IMR-90 (cell line): Measurements from ENCODE around the gene PPP5C. TPM values are rescaled to one million over a fixed set of nuclear protein-coding genes. Genes with fewer than 3 reads are reported as not detected.

Source experiments
- ATAC-seq: fragments of 200-7000 bp; cut with Tn5 transposase; 2 replicates; pipeline ENCODE4 v1.9.1; 2020; ENCODE audit warnings: low read depth, mild to moderate bottlenecking, moderate library complexity
- BruUV-seq: library from RNA; stranded (reverse); fragments of 400-500 nt; replicated peaks from 2 replicates; lab custom pipeline; 2021; lab: Mats Ljungman, UMichigan
- CTCF ChIA-PET: fragments of 300-600 bp; formaldehyde crosslinking; extraction: SDS; loops from one replicate; lab custom pipeline; 2021; ENCODE audit warnings: antibody characterized with exemption; lab: Yijun Ruan, JAX
- POLR2A ChIA-PET: fragments of 300-600 bp; sonication (Branson Sonifier 250); formaldehyde crosslinking; loops from one replicate; lab custom pipeline; 2022; ENCODE audit warnings: antibody characterized with exemption; ENCODE audit not compliant: unreplicated experiment; lab: Charles Lee
- DNase-seq: peaks from one replicate; pipeline ENCODE4 v3.0.0; 2013
- H2AFZ ChIP-seq: replicated peaks from 2 replicates; pipeline ENCODE3; 2013; ENCODE audit warnings: low read length, mild to moderate bottlenecking; ENCODE audit not compliant: poor library complexity
- H2AK5ac ChIP-seq: 2 replicates; pipeline ENCODE4 v1.6.1; 2013; ENCODE audit warnings: low read depth, low read length, inconsistent platforms
- H2AK9ac ChIP-seq: replicated peaks from 2 replicates; pipeline ENCODE3; 2013; ENCODE audit warnings: mild to moderate bottlenecking, low read depth, low read length, moderate library complexity; ENCODE audit not compliant: poor library complexity
- H2BK120ac ChIP-seq: 2 replicates; pipeline ENCODE4 v1.6.1; 2013; ENCODE audit warnings: low read depth, low read length, inconsistent platforms
- H2BK15ac ChIP-seq: 3 replicates; pipeline ENCODE4 v1.6.1; 2013; ENCODE audit warnings: low read depth, low read length, inconsistent platforms
- H2BK20ac ChIP-seq: 2 replicates; pipeline ENCODE4 v1.6.1; 2013; ENCODE audit warnings: low read depth, mild to moderate bottlenecking, inconsistent platforms, low read length, moderate library complexity
- H2BK5ac ChIP-seq: 2 replicates; pipeline ENCODE4 v1.6.1; 2013; ENCODE audit warnings: mild to moderate bottlenecking, low read depth, low read length, inconsistent platforms; ENCODE audit not compliant: poor library complexity, severe bottlenecking
- H3K14ac ChIP-seq: replicated peaks from 2 replicates; pipeline ENCODE4 v1.6.1; 2013; ENCODE audit warnings: low read depth, low read length, inconsistent platforms
- H3K18ac ChIP-seq: 2 replicates; pipeline ENCODE4 v1.6.1; 2013; ENCODE audit warnings: low read depth, low read length, control low read depth
- H3K23ac ChIP-seq: 2 replicates; pipeline ENCODE4 v1.6.1; 2013; ENCODE audit warnings: low read depth, low read length, inconsistent platforms
- H3K27ac ChIP-seq: 2 replicates; pipeline ENCODE4 v1.5.1; 2013; ENCODE audit warnings: mild to moderate bottlenecking, control low read depth, low read length; ENCODE audit not compliant: insufficient read depth
- H3K27me3 ChIP-seq: 2 replicates; pipeline ENCODE4 v1.6.1; 2013; ENCODE audit warnings: low read length; ENCODE audit not compliant: control insufficient read depth, insufficient read depth
- H3K36me3 ChIP-seq: 2 replicates; pipeline ENCODE4 v1.6.1; 2013; ENCODE audit warnings: low read length, mixed read lengths; ENCODE audit not compliant: control insufficient read depth, insufficient read depth
- H3K4ac ChIP-seq: 2 replicates; pipeline ENCODE4 v1.6.1; 2013; ENCODE audit warnings: low read depth, low read length, inconsistent platforms
- H3K4me1 ChIP-seq: 2 replicates; pipeline ENCODE4 v1.6.1; 2013; ENCODE audit warnings: low read length, mixed read lengths; ENCODE audit not compliant: control insufficient read depth, insufficient read depth
- H3K4me2 ChIP-seq: 2 replicates; pipeline ENCODE4 v1.6.1; 2013; ENCODE audit warnings: low read depth, mild to moderate bottlenecking, control low read depth, low read length, moderate library complexity
- H3K4me3 ChIP-seq: 2 replicates; pipeline ENCODE4 v1.5.1; 2013; ENCODE audit warnings: low read depth, mild to moderate bottlenecking, control low read depth, low read length, moderate library complexity; ENCODE audit not compliant: insufficient read depth
- H3K56ac ChIP-seq: 2 replicates; pipeline ENCODE4 v1.6.1; 2013; ENCODE audit warnings: low read length, inconsistent platforms; ENCODE audit not compliant: insufficient read depth; ENCODE audit errors: extremely low read depth
- H3K79me1 ChIP-seq, 2 experiments: 2 replicates each; pipeline ENCODE4 v1.6.1; 2013; ENCODE audit warnings: low read length in 2 of 2, inconsistent platforms in 1 of 2, low read depth in 1 of 2
- H3K9ac ChIP-seq: 2 replicates; pipeline ENCODE4 v1.6.1; 2013; ENCODE audit warnings: low read depth, low read length, control low read depth
- H3K9me1 ChIP-seq: 2 replicates; pipeline ENCODE4 v1.6.1; 2013; ENCODE audit warnings: low read length, inconsistent platforms; ENCODE audit not compliant: insufficient read depth
- H3K9me3 ChIP-seq: 2 replicates; pipeline ENCODE4 v1.6.1; 2013; ENCODE audit warnings: low read length; ENCODE audit not compliant: control insufficient read depth, insufficient read depth
- H4K20me1 ChIP-seq: 2 replicates; pipeline ENCODE4 v1.6.1; 2013; ENCODE audit warnings: low read length, inconsistent platforms; ENCODE audit not compliant: insufficient read depth
- H4K5ac ChIP-seq: 2 replicates; pipeline ENCODE4 v1.6.1; 2013; ENCODE audit warnings: mild to moderate bottlenecking, low read depth, low read length, control low read depth
- H4K8ac ChIP-seq, 2 experiments: 2 replicates each; pipeline ENCODE4 v1.6.1; 2013; ENCODE audit warnings: low read depth in 2 of 2, low read length in 2 of 2, control low read depth in 1 of 2, inconsistent platforms in 1 of 2
- H4K91ac ChIP-seq: 2 replicates; pipeline ENCODE4 v1.6.1; 2013; ENCODE audit warnings: low read depth, low read length, inconsistent platforms; ENCODE audit not compliant: insufficient read depth
- MAFK ChIP-seq: IDR thresholded peaks from 2 replicates; pipeline ENCODE4 v1.6.1; 2012; ENCODE audit warnings: low read depth, low read length, improper control_type of control experiment
- RCOR1 ChIP-seq: IDR thresholded peaks from 2 replicates; pipeline ENCODE4 v1.6.1; 2012; ENCODE audit warnings: mild to moderate bottlenecking, low read length, improper control_type of control experiment; ENCODE audit not compliant: insufficient replicate concordance
- USF2 ChIP-seq: fragments of 150-350 bp; IDR thresholded peaks from 2 replicates; pipeline ENCODE4 v1.6.1; 2017; ENCODE audit warnings: mild to moderate bottlenecking, antibody characterized with exemption, low read length, low read depth
- WGBS, 2 experiments: methylation state at CpG; one replicate each; pipeline versions ENCODE4 v1.1.5 to v1.1.7; 2013; ENCODE audit warnings: missing lambda C conversion rate in 2 of 2; ENCODE audit not compliant: insufficient read length in 1 of 2; ENCODE audit errors: extremely low coverage in 2 of 2; 5-methylcytosine and 5-hydroxymethylcytosine counted together
- dilution Hi-C: fragments of 300-500 bp; cut with HindIII; formaldehyde crosslinking; loops from one replicate; pipeline ENCODE4 v1.14.3; 2018; ENCODE audit warnings: low sequenced_read_pairs; ENCODE audit not compliant: unreplicated experiment
- in situ Hi-C: fragments of 300-500 bp; cut with MboI; formaldehyde crosslinking; loops from 3 replicates; pipeline ENCODE4 v1.14.3; 2019; ENCODE audit warnings: low sequenced_read_pairs, inconsistent platforms, mixed read lengths
- intact Hi-C: fragments of 100-400 bp; cut with micrococcal nuclease; formaldehyde crosslinking; loops from 2 replicates; pipeline ENCODE4 v1.10.0; 2022
- polyA plus RNA-seq, 3 experiments: library from polyadenylated mRNA; depleted of rRNA; stranded (reverse); fragments of >200 nt; gene quantifications; 2 replicates each; pipeline ENCODE4 v1.2.3, GENCODE V29; 2012; ENCODE audit warnings: low replicate concordance in 1 of 3
- total RNA-seq: library from RNA; depleted of rRNA; stranded (reverse); fragments of >200 nt; gene quantifications from 2 replicates; pipeline ENCODE4 v1.2.3, GENCODE V29; 2012

PPP5C gene
- total and polyA plus RNA-seq, 2 of the 4 experiments (the other 2 are of a cell fraction): 80.5 to 128 TPM

DNA sequence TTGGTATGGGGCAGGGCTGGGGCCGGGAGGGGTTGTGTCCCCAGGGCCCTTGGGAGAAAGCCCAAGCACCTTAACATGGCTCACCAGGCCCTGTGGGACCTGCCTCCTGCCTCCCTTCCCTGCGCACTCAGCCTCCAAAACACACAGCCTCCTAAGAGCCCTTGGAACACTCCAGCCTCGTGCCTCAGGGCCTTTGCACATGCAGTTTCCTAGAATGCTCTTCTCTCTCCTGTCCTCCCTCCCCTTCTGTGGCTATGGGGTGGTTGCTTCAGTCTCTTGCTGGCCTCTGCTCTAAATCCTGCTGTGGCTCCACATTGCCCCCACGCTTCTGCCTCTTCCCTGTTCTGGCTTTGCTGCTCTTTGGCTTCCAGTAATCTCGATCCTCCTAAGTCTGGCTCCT lies 26.3 kb upstream of the PPP5C start:
- no peaks in the 10 kb centered on the region; the same call in none of the 2 replicates for H3K9me3 ChIP-seq
- H3K18ac ChIP-seq: no peak overlapping the region
- no peak overlapping the region for H3K23ac ChIP-seq
- no peaks in the 10 kb centered on the region for H3K36me3 ChIP-seq
- ChIA-PET CTCF (no interaction called here), POLR2A (no interaction called here)
- H3K14ac ChIP-seq: no peak overlapping the region
- no peak overlapping the region for H2AFZ ChIP-seq
- DNase-seq (no peak), ATAC-seq (no peak)
- peaks cover 3% of the 10 kb centered on the region; the same call in 1 of the 2 replicates for H3K27me3 ChIP-seq
- H3K27ac ChIP-seq: no peak overlapping the region
- no peak for TF ChIP-seq USF2
- TF ChIP-seq MAFK: no peak
- no peak for TF ChIP-seq RCOR1
- H2BK20ac ChIP-seq: no peak overlapping the region
- no peak overlapping the region for H4K5ac ChIP-seq
- no TSS peak for BruUV-seq
- intact Hi-C loops: no loop called here
- no peak overlapping the region for H2BK5ac ChIP-seq
- no peak overlapping the region for H2AK9ac ChIP-seq
- H3K79me1 ChIP-seq: no peaks in the 10 kb centered on the region
- H3K4ac ChIP-seq: no peak overlapping the region
- H4K91ac ChIP-seq: no peak overlapping the region
- H3K4me1 ChIP-seq: no peaks in the 10 kb centered on the region
- no peaks in the 10 kb centered on the region for H4K20me1 ChIP-seq
- H3K4me3 ChIP-seq: no peak overlapping the region
- H2BK120ac ChIP-seq: no peak overlapping the region
- no peak overlapping the region for H4K8ac ChIP-seq
- no peak overlapping the region for H3K9ac ChIP-seq
- in situ Hi-C loops: no loop called here
- no peak overlapping the region for H2BK15ac ChIP-seq
- no CpG with 5 or more reads among the region's 5 CpGs for WGBS, 2 experiments
- no peak overlapping the region for H3K56ac ChIP-seq
- H3K9me1 ChIP-seq: no peaks in the 10 kb centered on the region
- dilution Hi-C loops: no loop called here
- no peak overlapping the region for H2AK5ac ChIP-seq
- no peak overlapping the region for H3K4me2 ChIP-seq
